GM18517 (cell line): ENCODE data around the gene TUBB2A.
"Not testable (repeated sequence)": the region's sequence is repeated elsewhere in the genome, so short reads cannot be mapped to it uniquely, and the experiment has no call there.

ENCODE experiments used
- ATAC-seq: cut with Tn5 transposase; IDR thresholded peaks from one replicate; pipeline ENCODE4 v1.9.1; 2021; ENCODE audit warnings: mild to moderate bottlenecking, moderate library complexity; ENCODE audit not compliant: unreplicated experiment

The TUBB2A gene

DNA sequence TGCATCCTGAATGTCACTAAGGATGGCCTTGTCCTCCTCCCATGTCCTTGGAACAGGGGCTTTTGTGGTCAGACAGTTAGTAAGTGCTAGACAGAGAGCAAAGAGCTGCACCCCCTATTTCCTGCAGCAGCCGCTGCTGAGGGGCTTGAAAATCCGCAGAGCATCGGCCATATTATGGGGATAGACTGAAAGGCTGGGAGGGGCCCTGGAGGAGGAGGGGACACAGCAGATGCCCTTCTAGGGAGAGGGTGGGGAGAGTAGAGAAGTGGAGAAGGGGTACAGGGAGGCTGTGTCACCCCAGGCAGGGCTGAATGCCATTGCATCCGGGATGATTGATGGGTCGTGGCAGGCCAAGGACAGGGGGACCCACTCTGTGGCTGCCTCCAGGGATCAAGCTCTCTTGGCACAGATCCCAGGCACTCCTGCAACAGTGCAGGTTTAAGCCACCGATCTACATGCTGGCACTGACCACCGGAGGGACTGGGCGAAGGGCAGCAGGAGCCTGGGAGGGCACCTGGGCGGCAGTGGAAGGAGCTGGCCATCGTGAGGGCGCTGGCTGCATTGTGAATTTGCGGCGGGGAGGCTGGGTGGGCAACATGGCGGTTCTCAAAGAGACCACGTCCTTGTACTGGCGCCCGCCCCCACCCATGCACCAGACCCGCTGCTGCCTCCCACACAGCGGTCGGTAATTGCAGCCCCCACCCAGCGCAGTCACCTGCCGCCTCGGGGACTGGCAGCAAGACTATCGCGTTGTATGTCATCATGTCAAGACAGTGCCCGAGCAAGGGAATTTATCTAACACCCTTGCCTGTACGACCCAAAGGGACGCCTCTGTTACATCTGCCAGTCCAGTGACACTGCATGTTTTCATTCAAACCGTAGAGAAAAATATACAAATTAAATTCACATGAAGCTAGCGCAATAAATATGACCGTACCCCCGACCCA lies 887 bp downstream of the TUBB2A start:
- ATAC-seq = not testable (repeated sequence)

DNA sequence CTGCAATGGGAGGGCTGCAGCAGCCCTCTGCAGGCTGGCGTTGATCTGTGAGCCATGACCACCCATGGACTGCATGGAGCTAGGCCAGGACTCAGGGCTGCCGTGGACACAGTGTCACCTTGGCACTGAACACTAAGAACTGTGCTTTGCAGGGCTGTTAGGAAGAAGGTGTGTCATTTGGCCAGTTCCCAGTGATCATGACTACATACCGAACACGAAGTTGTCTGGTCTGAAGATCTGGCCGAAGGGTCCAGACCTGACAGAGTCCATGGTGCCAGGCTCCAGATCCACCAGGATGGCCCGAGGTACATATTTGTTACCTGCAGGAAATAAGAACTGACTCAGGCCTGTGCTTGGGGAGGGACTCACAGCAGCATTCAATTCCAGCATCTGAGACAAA lies 1.9 kb downstream of the TUBB2A start:
- ATAC-seq = not testable (repeated sequence)

DNA sequence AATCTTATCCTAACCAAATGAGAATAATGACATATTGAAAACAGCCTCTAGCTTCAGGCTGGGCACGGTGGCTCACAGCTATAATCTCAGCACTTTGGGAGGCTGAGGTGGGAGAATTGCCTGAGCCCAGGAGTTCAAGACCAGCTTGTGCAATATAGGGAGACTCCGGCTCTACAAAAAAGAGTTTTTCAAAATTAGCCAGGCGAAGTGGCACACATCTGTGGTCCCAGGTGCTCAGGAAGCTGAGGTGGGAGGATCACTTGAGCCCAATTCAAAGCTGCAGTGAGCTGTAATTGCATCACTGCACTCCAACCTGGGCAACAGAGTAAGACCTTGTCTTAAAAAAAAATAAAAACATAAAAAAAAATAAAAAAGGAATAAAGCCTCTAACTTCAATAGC lies 4.7 kb downstream of the TUBB2A start:
- ATAC-seq = no peak

DNA sequence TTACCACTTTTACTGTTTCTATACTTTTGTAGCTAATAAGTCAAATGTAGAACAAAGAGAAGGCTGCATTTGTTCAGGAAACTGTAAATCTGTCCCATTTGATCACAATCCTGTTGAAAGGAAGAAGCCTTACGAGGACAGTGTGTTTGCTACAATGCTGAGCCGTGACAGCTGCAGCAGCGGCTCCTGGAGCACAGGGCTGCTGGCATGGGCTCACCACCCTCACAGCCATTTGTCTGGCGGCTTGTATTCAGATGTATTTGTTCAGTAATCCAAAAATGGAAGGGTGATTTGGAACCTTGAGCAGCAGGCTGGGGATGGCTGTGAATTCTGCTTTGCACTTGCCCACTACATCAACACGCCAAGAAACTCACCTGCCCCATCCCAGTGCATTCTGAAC lies 5.7 kb downstream of the TUBB2A start:
- ATAC-seq = no peak

DNA sequence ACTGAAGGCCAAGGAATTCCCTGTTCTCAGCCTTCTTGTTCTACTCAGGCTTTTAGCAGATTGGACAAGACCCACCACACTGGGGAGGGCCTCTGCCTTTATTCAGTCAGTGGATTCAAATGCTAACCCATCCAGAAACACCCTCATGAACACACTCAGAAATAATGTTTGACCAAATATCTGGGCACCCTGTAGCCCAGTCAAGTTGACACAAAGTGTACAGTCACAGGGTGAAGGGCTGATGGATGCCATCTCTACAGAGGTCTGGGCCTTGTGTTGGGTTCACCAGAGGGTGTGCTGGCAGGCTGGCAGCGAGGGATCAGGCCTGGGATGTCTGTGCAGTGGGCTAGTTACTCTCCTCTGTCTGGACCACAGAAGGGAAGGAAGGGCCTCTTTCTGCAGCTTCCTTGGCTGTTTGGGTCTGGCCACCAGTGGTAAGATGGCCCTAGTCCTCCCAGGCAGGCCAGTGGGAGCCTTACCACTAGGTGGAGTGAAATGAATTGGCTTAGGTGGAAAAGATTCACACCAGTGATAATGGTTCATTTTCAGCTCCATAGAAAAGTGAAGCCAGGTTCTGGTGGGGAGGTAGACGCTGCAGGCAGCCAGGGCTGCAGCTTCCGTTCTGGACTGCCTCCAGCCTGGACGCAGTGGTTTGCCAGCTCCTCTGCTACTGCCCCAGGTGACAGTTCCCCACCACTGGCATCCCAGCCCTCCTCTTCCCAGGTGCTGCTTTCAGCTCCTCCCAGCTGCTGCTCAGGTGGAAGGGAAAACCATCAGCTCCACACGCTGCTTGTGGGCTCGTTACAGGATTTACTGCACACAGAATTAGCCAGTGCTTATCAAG lies 9.2 kb downstream of the TUBB2A start:
- no peak for ATAC-seq

DNA sequence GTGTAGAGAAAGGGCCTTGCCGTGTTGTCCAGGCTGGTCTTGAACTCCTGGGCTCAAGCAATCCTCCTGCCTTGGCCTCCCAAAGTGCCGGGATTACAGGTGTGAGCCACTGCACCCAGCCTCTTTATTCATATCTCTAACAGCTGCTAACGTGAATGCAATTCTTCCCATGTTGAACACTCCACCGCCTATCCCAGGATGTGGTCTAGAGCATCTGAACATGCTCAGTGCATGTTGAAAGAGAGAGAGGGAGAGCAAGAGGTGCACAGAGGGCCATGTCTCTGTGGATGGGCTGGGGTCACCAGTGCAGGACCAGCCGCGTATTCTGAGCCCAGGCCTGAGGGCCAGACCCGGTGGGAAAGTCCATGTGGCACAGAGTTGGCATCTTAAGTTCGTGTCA lies 12.8 kb downstream of the TUBB2A start:
- ATAC-seq = no peak

DNA sequence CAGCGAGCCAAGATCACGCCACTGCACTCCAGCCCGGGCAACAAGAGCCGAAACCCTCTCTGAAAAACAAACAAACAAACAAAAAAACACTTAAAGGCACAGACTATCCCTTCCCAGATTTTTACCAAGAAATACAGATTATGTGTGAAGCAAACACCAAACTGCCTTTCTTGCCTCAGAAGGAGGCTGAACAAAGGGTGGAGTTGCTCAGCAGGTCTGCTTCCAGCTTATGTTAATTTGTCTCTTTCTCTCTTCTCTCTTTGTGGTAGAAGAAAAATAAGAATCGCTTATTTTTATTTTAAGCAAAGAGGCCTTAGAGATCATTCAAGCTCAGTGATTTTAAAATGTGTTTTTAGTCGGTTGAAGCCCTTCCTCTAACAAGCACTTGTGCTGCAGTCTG lies 14.2 kb downstream of the TUBB2A start:
- no peak for ATAC-seq

DNA sequence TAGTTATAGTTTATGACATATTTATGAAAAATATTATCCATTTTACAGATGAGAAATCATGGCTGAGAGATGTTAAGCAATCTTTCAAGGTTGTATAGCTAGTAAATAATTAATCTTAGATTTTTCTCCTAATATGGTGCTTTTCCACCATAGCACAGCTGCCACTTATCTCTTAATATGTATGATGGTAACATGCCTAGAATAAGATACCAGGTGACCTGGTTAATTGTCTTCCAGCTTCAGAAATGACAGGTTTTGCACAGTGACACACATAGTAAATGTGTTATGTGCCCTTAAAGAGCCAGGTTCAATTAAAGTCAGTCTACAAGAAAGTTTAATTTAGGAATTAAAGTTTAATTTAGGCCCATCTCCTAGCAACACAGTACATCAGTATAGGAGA lies 14.8 kb downstream of the TUBB2A start:
- no peak for ATAC-seq

DNA sequence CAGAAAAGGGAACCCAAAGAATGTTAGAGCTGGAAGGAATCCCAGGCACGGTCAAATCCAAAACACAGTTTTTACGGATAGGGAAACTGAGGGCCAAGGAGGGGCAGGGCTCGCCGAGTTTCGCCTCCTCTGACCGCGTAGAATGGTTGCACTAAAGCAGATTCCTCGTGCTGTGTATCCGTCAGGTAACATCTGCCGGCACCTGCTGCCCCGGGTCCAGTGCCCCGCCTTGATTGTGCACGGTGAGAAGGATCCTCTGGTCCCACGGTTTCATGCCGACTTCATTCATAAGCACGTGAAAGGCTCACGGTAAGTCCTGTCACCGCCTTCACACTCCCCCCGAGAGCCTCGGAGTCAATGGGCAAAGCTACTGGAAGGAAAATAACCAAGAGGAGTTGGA lies 17.1 kb downstream of the TUBB2A start:
- ATAC-seq = no peak

DNA sequence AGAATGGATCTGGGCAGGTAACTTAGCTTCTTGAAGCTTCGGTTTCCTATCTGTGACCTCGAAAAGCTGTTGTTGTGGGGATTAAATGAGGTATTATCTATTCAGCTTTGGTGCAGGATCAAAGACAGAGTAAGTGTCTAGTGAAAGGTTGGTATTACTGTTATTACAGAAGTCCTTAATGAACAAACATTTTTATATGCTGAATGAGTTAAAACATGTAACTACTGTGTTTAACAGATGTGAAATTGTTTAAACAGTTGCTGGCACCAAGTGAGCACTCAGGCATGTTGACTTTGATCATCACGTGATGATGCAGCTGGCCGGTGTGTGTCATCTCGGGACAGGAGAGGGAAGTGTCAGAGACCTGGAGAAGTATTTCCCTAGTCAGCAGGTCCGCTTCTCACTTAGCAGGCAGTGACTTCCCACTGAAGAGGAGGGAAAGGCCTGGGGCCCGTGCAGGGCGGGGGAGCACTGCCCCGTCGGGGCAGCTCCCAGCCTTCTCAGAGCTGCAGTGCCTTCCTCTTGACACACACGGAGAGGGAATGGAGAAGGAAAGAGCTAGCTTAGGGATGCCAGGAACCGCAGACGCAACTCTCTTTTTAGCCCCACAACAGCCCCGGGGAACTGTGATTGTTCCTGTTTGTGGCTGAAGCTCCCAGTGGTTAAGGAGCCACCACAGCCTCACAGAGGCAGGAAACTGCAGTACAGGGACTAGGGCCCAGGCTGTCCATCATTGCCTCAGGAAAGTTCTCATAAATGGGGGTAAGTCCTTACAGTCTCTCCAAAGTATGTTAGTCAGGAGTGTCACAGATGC lies 18.0 kb downstream of the TUBB2A start:
- ATAC-seq = no peak

DNA sequence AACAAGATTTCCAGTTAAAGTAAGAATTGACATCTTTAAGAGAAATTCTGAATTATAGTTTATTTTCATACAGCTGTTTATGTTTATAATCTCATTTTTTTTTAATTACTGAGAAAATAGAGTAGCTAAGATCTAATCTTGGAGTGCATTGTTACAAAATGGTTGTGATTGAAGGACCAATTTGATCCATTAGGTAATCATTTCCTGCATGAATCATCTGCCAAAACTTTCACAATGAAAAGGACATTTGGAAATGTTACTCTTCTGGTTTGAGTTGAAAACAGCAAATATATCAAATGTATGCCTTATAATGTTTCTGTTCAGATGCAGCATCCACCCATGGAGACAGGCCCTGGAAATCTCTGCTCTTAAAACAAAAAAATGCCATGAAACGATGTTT lies 19.0 kb downstream of the TUBB2A start:
- ATAC-seq = no peak

DNA sequence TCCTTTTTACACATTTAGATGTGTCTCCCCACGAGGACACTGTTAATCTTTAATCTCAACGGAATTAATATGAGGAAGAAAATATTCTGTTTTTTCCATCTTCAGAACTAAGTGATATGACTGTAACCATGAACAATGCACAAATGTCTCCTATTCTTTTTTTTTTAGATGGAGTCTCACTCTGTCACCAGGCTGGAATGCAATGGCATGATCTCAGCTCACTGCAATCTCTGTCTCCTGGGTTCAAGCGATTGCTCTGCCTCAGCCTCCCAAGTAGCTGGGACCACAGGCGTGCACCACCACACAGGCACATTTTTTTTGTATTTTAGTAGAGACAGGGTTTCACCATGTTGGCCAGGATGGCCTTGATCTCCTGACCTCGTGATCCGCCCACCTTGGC lies 19.5 kb downstream of the TUBB2A start:
- not testable (repeated sequence) for ATAC-seq

DNA sequence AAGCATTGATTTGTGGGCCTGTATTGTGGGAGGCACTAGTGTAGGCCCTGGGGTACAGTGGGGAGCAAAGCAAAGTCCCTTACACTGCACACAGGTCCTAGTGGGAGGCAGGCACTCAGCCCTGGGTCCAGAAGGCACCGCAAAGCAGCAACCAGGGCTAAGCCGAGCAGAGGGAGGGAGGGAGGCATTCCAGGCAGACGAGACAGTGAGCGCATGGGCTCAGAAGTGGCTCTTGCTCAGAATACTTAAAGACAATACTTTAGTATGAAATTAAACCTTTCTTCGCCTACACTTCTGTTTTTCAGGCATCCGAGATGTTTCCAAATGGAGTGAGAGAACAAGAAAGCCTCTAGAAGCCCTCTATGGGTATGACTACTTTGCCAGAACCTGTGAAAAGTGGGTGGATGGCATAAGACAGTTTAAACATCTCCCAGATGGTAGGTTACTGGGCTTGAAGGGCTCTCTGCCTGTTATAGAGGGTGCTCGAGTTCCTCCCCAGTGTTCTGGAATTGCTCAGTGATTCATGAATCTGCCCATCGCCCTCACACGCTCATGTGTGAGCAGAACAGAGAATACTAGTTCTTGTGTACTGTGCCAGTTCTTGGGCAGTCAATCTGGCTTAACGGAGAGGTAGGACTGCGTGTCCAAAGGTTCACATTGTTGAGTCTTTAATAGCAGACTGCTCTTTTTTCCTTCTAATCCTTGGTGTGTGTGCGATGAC lies 20.1 kb downstream of the TUBB2A start:
- ATAC-seq = no peak

DNA sequence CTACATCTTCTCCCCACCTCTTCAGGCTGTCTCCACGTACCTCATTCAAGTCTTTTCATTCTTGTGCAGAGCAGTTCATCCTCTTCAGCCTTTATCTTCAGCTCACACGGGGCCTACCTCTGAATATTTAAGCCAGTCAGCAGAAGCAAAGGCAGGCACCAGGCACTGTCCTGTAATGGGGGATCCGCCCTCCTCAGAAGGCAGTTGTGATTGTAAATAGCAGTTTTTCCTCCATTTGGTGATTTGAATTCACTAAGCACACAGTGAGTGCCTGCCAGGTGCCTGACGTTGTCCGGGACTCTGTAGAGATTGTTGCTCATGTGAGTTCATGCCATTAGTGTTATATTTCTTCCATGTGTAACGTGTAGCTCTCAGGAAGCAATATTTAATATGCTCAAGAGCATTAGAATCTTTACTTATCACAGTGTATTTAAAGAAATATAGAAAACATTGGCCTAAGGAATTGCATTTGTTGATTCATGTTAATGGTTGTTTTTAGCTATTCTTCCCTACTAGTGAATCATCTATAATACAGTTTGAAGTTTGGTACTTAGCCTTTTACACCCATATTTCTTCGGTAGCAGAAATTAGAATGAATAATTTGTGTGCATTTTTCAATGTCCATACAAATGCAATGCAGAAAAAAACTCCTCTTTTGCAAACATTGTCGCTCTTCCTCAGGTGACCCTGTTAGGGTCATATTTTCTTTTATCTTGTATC lies 20.9 kb downstream of the TUBB2A start:
- ATAC-seq = no peak

DNA sequence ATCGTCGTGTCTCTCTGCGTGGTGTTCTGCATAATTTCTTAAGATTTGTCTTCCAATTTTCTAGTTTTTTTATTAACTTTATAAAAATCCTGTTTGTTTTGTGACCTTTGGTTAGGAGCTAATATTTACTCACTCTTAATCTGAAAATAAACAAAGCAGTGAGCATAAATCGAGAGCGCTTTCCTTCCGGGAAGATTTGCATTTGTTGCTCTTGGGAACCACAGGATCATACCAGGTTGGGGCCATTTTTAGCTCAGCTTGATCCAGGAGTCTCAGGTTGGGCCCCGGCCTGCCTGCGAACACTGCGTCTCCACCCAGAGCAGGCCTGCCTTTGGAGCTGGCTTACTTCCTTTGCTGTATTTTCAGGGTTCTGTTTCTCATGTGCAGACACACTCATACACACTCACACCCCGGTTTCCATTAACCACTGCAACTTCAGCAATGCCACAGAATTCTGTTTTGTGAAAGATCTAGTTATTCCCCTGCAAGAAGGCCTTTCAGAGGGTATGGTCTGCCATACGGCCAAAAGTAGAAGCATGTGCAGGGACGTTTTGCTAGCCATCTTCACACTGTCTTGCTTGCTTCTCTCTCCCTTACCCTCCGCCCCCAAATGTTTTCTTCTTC lies 21.6 kb downstream of the TUBB2A start:
- ATAC-seq = no peak

DNA sequence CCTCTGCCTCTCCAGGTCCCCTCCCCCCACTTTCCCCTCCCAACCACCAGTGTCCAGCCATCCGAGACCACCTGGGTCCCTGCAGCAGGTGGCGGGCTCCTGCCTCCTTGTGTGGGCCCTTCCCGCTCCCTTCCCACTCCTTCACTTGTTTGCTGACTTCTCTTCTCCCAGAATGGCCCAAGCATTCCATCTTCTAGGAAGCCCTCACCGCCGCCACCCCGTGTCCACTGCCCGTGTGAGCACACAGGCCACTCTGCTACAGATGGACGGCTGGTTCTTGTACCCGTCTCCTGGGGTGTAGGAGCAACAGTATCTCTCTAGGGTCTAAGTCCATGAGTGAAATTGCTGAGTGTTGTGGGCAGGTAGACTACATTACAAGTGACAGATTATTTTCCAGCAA lies 23.8 kb downstream of the TUBB2A start:
- no peak for ATAC-seq

DNA sequence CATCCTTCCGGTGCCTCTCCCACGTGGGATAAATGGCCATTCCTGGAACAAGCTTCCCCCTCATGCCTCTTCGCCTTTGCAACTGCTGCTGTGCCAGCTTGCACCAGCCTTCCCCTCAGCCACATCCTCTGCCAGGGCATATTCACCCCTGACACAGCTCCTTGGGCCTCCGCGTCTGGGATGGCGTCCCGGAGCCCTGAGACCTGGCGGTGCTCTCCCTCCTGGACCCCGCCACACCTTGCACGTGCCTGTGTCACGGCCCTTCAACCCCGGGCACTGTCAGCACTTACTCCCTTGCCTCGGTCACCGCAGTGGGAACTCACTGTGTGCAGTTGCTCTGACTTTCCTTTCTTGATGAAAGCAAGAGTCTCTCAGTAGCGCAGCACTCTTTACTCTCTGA lies 25.6 kb downstream of the TUBB2A start:
- ATAC-seq = no peak

DNA sequence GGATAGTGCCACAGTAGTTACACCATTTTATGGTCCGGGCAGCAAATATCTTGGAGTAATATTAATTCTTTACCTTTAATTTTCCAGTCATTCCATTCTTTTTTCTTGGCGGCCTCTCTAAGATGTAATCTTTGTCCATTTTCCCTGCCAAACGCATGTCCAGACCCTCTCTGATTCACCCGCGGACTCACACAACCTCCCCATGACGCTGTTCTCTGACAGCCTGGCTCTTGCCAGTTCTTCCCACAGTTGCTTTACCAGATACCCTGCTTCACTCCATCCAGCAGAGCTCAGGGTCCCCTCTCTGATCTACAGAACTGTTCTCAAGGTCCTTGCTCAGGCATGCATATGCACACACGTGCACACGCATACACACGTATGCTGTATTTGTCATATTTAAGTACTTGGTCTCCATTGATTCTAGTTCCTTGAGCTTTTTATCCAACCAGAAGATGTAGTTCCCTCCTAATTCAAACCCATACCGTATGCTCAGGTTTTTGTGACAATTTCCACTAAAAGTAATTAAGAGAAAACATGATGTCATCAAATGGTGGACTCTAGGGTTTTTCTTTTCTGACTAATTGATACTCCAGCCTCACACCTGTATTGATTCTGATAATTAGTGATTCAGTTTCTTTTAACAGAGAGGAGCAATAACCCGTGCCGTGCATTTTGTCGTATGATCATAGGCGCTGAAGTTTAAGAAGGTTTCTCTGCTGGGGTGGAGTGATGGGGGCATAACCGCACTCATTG lies 28.8 kb downstream of the TUBB2A start:
- ATAC-seq = no peak

DNA sequence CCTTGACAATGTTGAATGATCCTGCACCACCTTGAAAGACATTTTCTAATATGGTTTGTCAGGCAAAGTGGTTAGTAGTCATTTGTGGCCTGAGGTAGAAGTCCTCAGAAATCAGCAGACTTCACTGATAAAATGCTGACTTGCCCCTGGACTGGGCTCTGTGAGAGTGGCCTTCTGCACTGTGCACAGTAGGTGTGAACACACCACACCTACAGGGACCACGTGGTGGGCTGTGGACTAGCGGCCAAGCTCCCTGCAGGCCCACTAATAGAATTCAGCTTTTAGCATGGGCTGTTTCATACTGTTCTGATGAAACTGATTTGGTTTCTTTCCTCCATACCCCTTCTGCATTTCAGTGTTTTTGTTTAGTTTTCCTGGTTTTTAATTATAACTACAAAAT lies 31.5 kb downstream of the TUBB2A start:
- no peak for ATAC-seq
